OCI-LY3 (cell line): ENCODE measurements around the gene GOSR2.

ENCODE experiments used
- CTCF ChIP-seq: fragments of 200-600, 300-600 bp; sonication (generic); IDR thresholded peaks from 2 replicates; pipeline ENCODE4 v1.5.1; 2014; ENCODE audit warnings: antibody characterized with exemption, low read length, low read depth
- EZH2phosphoT487 ChIP-seq: fragments of 200-600 bp; shearing (Covaris generic); IDR thresholded peaks from 2 replicates; pipeline ENCODE4 v1.6.1; 2018; ENCODE audit warnings: antibody characterized with exemption, mixed run types, low read depth

GRCh38 chr17:46888727-46889126 is 34.2 kb upstream of the GOSR2 start:
- no peak for TF ChIP-seq CTCF
- no peak for TF ChIP-seq EZH2phosphoT487
